Thyroid gland (tissue), 4 donors: ENCODE results near the gene DPP8. TPM values are rescaled to one million over a fixed set of nuclear protein-coding genes. Genes with fewer than 3 reads are reported as not detected.

Source experiments
- DNase-seq, 2 donors: peaks; one replicate each; pipeline ENCODE4 v3.0.0-alpha.2; 2019
- H3K27ac ChIP-seq, 3 donors: fragments of 200-600 bp; sonication (generic); 1 replicate in 2 of 3; 2 replicates in 1 of 3; pipeline ENCODE4 v1.5.1; 2016 to 2019; ENCODE audit warnings: mild to moderate bottlenecking in 1 of 3, moderate library complexity in 1 of 3
- H3K27me3 ChIP-seq: fragments of 200-600 bp; sonication (generic); one replicate; pipeline ENCODE4 v1.5.1; 2019
- H3K36me3 ChIP-seq, 2 donors: fragments of 200-600 bp; sonication (generic); one replicate each; pipeline ENCODE4 v1.5.1; 2016 to 2019
- H3K4me1 ChIP-seq, 2 donors: fragments of 200-600 bp; sonication (generic); one replicate each; pipeline ENCODE4 v1.5.1; 2017 to 2019
- H3K4me3 ChIP-seq, 3 donors: fragments of 200-600 bp; sonication (generic); replicated peaks in 1 of 3; 1 replicate in 2 of 3; 2 replicates in 1 of 3; pipeline ENCODE4 v1.5.1; 2016; ENCODE audit warnings: mild to moderate bottlenecking in 1 of 3
- H3K9me3 ChIP-seq: fragments of 200-600 bp; sonication (generic); one replicate; pipeline ENCODE4 v1.5.1; 2017
- POLR2A ChIP-seq, 2 donors: fragments of 450-650 bp; IDR thresholded peaks; one replicate each; pipeline ENCODE4 v1.6.1; 2017; ENCODE audit warnings: antibody characterized with exemption in 2 of 2, mild to moderate bottlenecking in 2 of 2, moderate library complexity in 1 of 2
- WGBS, 2 donors: methylation state at CpG; one replicate each; pipeline ENCODE4 v1.1.5; 2017; 5-methylcytosine and 5-hydroxymethylcytosine counted together
- intact Hi-C: fragments of 100-400 bp; cut with DNase I; formaldehyde crosslinking; loops from one replicate; pipeline ENCODE4 v1.15.1; 2023
- total RNA-seq, 4 donors: library from RNA; depleted of rRNA; stranded (reverse); fragments of >200 nt; gene quantifications; one replicate each; pipeline ENCODE4 v1.2.3, GENCODE V29; 2016
- TF ChIP-seq, protein P1 (sequence below), 6 experiments: fragments of 200-600 bp in 3 of 6; fragments of 450-650 bp in 3 of 6; sonication (generic) in 3 of 6; IDR thresholded peaks; one replicate each; pipeline ENCODE4 v1.5.1; 2016 to 2019; ENCODE audit warnings: antibody characterized with exemption in 6 of 6, mild to moderate bottlenecking in 2 of 6, inconsistent platforms in 1 of 6, moderate library complexity in 1 of 6

The DPP8 gene
- total RNA-seq, 4 donors from 2014 or later = 44.8 to 53.5 (median 52.3) TPM

- peak; percentile 15 for DNase-seq
- Histone ChIP-seq H3K27ac (no peak overlapping the region), H3K27me3 (no peaks in the 10 kb centered on the region), H3K4me3 (no peak overlapping the region), H3K36me3 (no peaks in the 10 kb centered on the region), H3K4me1 (no peaks in the 10 kb centered on the region), H3K9me3 (no peaks in the 10 kb centered on the region)
- 91 to 96% methylated on average over 1 of the region's 1 CpG for WGBS, 2 donors
- TF ChIP-seq, protein P1, sequence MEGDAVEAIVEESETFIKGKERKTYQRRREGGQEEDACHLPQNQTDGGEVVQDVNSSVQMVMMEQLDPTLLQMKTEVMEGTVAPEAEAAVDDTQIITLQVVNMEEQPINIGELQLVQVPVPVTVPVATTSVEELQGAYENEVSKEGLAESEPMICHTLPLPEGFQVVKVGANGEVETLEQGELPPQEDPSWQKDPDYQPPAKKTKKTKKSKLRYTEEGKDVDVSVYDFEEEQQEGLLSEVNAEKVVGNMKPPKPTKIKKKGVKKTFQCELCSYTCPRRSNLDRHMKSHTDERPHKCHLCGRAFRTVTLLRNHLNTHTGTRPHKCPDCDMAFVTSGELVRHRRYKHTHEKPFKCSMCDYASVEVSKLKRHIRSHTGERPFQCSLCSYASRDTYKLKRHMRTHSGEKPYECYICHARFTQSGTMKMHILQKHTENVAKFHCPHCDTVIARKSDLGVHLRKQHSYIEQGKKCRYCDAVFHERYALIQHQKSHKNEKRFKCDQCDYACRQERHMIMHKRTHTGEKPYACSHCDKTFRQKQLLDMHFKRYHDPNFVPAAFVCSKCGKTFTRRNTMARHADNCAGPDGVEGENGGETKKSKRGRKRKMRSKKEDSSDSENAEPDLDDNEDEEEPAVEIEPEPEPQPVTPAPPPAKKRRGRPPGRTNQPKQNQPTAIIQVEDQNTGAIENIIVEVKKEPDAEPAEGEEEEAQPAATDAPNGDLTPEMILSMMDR (IDR thresholded peaks at IDR 0.05) = no peak
- no peak for TF ChIP-seq POLR2A (IDR thresholded peaks at IDR 0.05)
- intact Hi-C loops = no loop called here
Observed at GRCh38 chr15:65525622-65526021, 8.1 kb upstream of the DPP8 start.

GRCh38 chr15:65524226-65524625 is 6.7 kb upstream of the DPP8 start:
- H3K27me3 ChIP-seq = no peaks in the 10 kb centered on the region
- H3K4me1 ChIP-seq = no peaks in the 10 kb centered on the region
- TF ChIP-seq POLR2A (IDR thresholded peaks at IDR 0.05) = no peak
- TF ChIP-seq, protein P1 (IDR thresholded peaks at IDR 0.05) = no peak
- no peak for DNase-seq
- no peak overlapping the region for H3K27ac ChIP-seq
- 72 to 73% methylated on average over 10 of the region's 10 CpGs for WGBS, 2 donors
- H3K36me3 ChIP-seq = no peaks in the 10 kb centered on the region
- intact Hi-C loops = no loop called here
- no peak overlapping the region for H3K4me3 ChIP-seq
- H3K9me3 ChIP-seq = no peaks in the 10 kb centered on the region

GRCh38 chr15:65521350-65521749 is 3.9 kb upstream of the DPP8 start:
- Histone ChIP-seq H3K27me3 (no peaks in the 10 kb centered on the region), H3K36me3 (no peaks in the 10 kb centered on the region), H3K27ac (no peak overlapping the region), H3K9me3 (no peaks in the 10 kb centered on the region), H3K4me1 (peaks cover 3 to 4% of the 10 kb centered on the region in 2 donors), H3K4me3 (no peak overlapping the region)
- TF ChIP-seq, protein P1 (IDR thresholded peaks at IDR 0.05) = no peak
- no peak for TF ChIP-seq POLR2A (IDR thresholded peaks at IDR 0.05)
- 81 to 88% methylated on average over 7 of the region's 7 CpGs for WGBS, 2 donors
- intact Hi-C loops = no loop called here
- no peak for DNase-seq

- no peaks in the 10 kb centered on the region for H3K36me3 ChIP-seq
- TF ChIP-seq, protein P1 (IDR thresholded peaks at IDR 0.05) = no peak
- no peak for TF ChIP-seq POLR2A (IDR thresholded peaks at IDR 0.05)
- 90 to 94% methylated on average over 4 of the region's 4 CpGs for WGBS, 2 donors
- no peaks in the 10 kb centered on the region for H3K9me3 ChIP-seq
- H3K4me3 ChIP-seq = no peak overlapping the region
- no peak for DNase-seq
- intact Hi-C loops = no loop called here
- no peak overlapping the region for H3K27ac ChIP-seq
- no peaks in the 10 kb centered on the region for H3K27me3 ChIP-seq
- peaks cover 12 to 16% of the 10 kb centered on the region in 2 donors for H3K4me1 ChIP-seq
Observed at GRCh38 chr15:65518633-65519285, 1.3 kb upstream of the DPP8 start.

GRCh38 chr15:65517866-65518207 is 348 bp upstream of the DPP8 start:
- 38 to 40% methylated on average over 8 of the region's 8 CpGs for WGBS, 2 donors
- peaks cover 15 to 21% of the 10 kb centered on the region in 2 donors for H3K4me1 ChIP-seq
- no peak for DNase-seq
- no peaks in the 10 kb centered on the region for H3K27me3 ChIP-seq
- H3K4me3 ChIP-seq = no peak overlapping the region
- no peak for TF ChIP-seq POLR2A (IDR thresholded peaks at IDR 0.05)
- TF ChIP-seq, protein P1 (IDR thresholded peaks at IDR 0.05) = peak in 1 of 6 experiments; percentile 5
- no peaks in the 10 kb centered on the region for H3K9me3 ChIP-seq
- H3K27ac ChIP-seq = peak overlapping the region in 1 of 3 donors; percentile 89
- H3K36me3 ChIP-seq = no peaks in the 10 kb centered on the region
- intact Hi-C loops = no loop called here
